Psoas muscle (tissue), 8 donors: ENCODE measurements around the gene P2RX4. TPM values are rescaled to one million over a fixed set of nuclear protein-coding genes. Genes with fewer than 3 reads are reported as not detected.
A peak's percentile ranks its signal among the peaks of the same experiment; 100 is the strongest.

Experiments
- ATAC-seq, 4 donors: fragments of 200-7000 bp; cut with Tn5 transposase; one replicate each; pipeline ENCODE4 v1.9.1; 2020; ENCODE audit warnings: moderate library complexity in 3 of 4, mild to moderate bottlenecking in 2 of 4
- DNase-seq, 2 donors: peaks; one replicate each; pipeline ENCODE4 v3.0.0-alpha.2; 2020
- H3K27ac ChIP-seq: fragments of 200-600 bp; one replicate; pipeline ENCODE4 v1.8.0; 2022
- H3K27me3 ChIP-seq, 3 donors: fragments of 200-600 bp in 1 of 3; one replicate each; pipeline versions ENCODE4 v1.6.1 to v1.8.0; 2013 to 2022; ENCODE audit warnings: low read length in 2 of 3, mild to moderate bottlenecking in 2 of 3, moderate library complexity in 1 of 3; ENCODE audit not compliant: insufficient read depth in 3 of 3
- H3K36me3 ChIP-seq, 2 donors: fragments of 200-600 bp in 1 of 2; one replicate each; pipeline versions ENCODE4 v1.6.1 to v1.8.0; 2013 to 2022; ENCODE audit warnings: low read depth in 1 of 2, mild to moderate bottlenecking in 1 of 2, moderate library complexity in 1 of 2; ENCODE audit not compliant: insufficient read depth in 1 of 2
- H3K4me1 ChIP-seq: fragments of 200-600 bp; one replicate; pipeline ENCODE4 v1.8.0; 2022
- H3K4me3 ChIP-seq: fragments of 200-600 bp; one replicate; pipeline ENCODE4 v1.8.0; 2022; ENCODE audit warnings: mild to moderate bottlenecking
- H3K9me3 ChIP-seq: fragments of 200-600 bp; one replicate; pipeline ENCODE4 v1.8.0; 2022
- CTCF ChIP-seq: fragments of 200-600 bp; IDR thresholded peaks from one replicate; pipeline ENCODE4 v1.8.0; 2022; ENCODE audit warnings: antibody characterized with exemption
- WGBS, 3 donors: extraction: QIAGEN DNeasy Blood & Tissue Kit; methylation state at CpG; one replicate each; pipeline versions ENCODE4 v1.1.6 to v1.1.7; 2013; 5-methylcytosine and 5-hydroxymethylcytosine counted together
- intact Hi-C, 2 donors: fragments of 100-400 bp; cut with DNase I; formaldehyde crosslinking; loops; one replicate each; pipeline versions ENCODE4 v1.11.0 to v1.14.2; 2022
- polyA plus RNA-seq, 3 donors: library from polyadenylated mRNA; stranded (reverse); fragments of 200-250 nt; gene quantifications; one replicate each; pipeline ENCODE4 v1.2.3, GENCODE V29; 2013
- total RNA-seq, 4 donors: library from RNA; stranded (reverse); fragmentation: NEBNext Ultra II Directional in 2 of 4; extraction: Animal tissue kit (Norgen Biotek cat#: 25700) in 2 of 4; gene quantifications; one replicate each; pipeline versions ENCODE4 v1.2.1 to v1.2.4, GENCODE V29; 2021 to 2023
- donor health status: healthy with polysubstance abuse.
- donor health status: DM: no; HTN: no; CAD: no; lungs with moderate emphysema.
- donor health status: Bipolar disorder and iron deficiency.
- donor health status: healthy.
- donor health status: DM: yes; HTN: yes; CAD: no.
- donor health status: DM: no; HTN: no; CAD: no.
- donor health status: DM: no; HTN: no; CAD: no.
- donor health status: DM: yes; HTN: yes; CAD: no.

P2RX4 gene
- total and polyA plus RNA-seq, 7 donors = 1.1 to 3.4 (median 1.7) TPM

- intact Hi-C loops = no loop called here
- DNase-seq = peak in 1 of 2 donors; percentile 15
- Histone ChIP-seq H3K27ac (no peak overlapping the region), H3K4me1 (no peaks in the 10 kb centered on the region), H3K4me3 (no peak overlapping the region), H3K36me3 (peaks cover 0 to 11% of the 10 kb centered on the region in 2 donors), H3K9me3 (no peaks in the 10 kb centered on the region), H3K27me3 (no peaks in the 10 kb centered on the region)
- no peak for ATAC-seq
- TF ChIP-seq CTCF = no peak
- WGBS, 3 donors = 84 to 89% (median 86%) methylated on average over 16 of the region's 16 CpGs
Measured at GRCh38 chr12:121232163-121232562, 22.2 kb downstream of the P2RX4 start.

GRCh38 chr12:121232977-121233627, 23.2 kb downstream of the P2RX4 start:
- DNase-seq = peak in 1 of 2 donors; percentile 37
- no peak for TF ChIP-seq CTCF
- Histone ChIP-seq H3K4me1 (no peaks in the 10 kb centered on the region), H3K9me3 (no peaks in the 10 kb centered on the region), H3K4me3 (no peak overlapping the region), H3K27me3 (no peaks in the 10 kb centered on the region), H3K36me3 (peaks cover 0 to 15% of the 10 kb centered on the region in 2 donors), H3K27ac (no peak overlapping the region)
- ATAC-seq = no peak
- 89 to 92% (median 92%) methylated on average over 13 to 14 of the region's 14 CpGs for WGBS, 3 donors
- intact Hi-C loops = no loop called here

- ATAC-seq (no peak), DNase-seq (peak in 1 of 2 donors; percentile 36)
- 80 to 86% (median 85%) methylated on average over 11 of the region's 11 CpGs for WGBS, 3 donors
- Histone ChIP-seq H3K9me3 (no peaks in the 10 kb centered on the region), H3K36me3 (peaks cover 0 to 19% of the 10 kb centered on the region in 2 donors), H3K27me3 (no peaks in the 10 kb centered on the region), H3K27ac (no peak overlapping the region), H3K4me1 (no peaks in the 10 kb centered on the region), H3K4me3 (no peak overlapping the region)
- intact Hi-C loops = no loop called here
- TF ChIP-seq CTCF = no peak
Measured at GRCh38 chr12:121233628-121234020, 23.7 kb downstream of the P2RX4 start.

GRCh38 chr12:121236776-121237175, 26.8 kb downstream of the P2RX4 start:
- Histone ChIP-seq H3K9me3 (no peaks in the 10 kb centered on the region), H3K4me3 (no peak overlapping the region), H3K4me1 (no peaks in the 10 kb centered on the region), H3K27me3 (no peaks in the 10 kb centered on the region), H3K36me3 (peaks cover 0 to 19% of the 10 kb centered on the region in 2 donors), H3K27ac (no peak overlapping the region)
- no peak for ATAC-seq
- intact Hi-C loops = no loop called here
- no peak for TF ChIP-seq CTCF
- peak in 1 of 2 donors; percentile 3 for DNase-seq
- 84 to 88% (median 85%) methylated on average over 9 of the region's 9 CpGs for WGBS, 3 donors

- WGBS, 3 donors = 86 to 93% (median 93%) methylated on average over 8 of the region's 8 CpGs
- intact Hi-C loops = no loop called here
- H3K9me3 ChIP-seq = no peaks in the 10 kb centered on the region
- ATAC-seq (no peak), DNase-seq (peak in 1 of 2 donors; percentile 6)
- no peaks in the 10 kb centered on the region for H3K4me1 ChIP-seq
- H3K4me3 ChIP-seq = no peak overlapping the region
- H3K27me3 ChIP-seq = no peaks in the 10 kb centered on the region
- peaks cover 0 to 19% of the 10 kb centered on the region in 2 donors for H3K36me3 ChIP-seq
- H3K27ac ChIP-seq = no peak overlapping the region
- TF ChIP-seq CTCF = no peak
Measured at GRCh38 chr12:121237415-121237814, 27.5 kb downstream of the P2RX4 start.
